Measurements from ENCODE around the gene LKAAEAR1.

LKAAEAR1 gene

DNA sequence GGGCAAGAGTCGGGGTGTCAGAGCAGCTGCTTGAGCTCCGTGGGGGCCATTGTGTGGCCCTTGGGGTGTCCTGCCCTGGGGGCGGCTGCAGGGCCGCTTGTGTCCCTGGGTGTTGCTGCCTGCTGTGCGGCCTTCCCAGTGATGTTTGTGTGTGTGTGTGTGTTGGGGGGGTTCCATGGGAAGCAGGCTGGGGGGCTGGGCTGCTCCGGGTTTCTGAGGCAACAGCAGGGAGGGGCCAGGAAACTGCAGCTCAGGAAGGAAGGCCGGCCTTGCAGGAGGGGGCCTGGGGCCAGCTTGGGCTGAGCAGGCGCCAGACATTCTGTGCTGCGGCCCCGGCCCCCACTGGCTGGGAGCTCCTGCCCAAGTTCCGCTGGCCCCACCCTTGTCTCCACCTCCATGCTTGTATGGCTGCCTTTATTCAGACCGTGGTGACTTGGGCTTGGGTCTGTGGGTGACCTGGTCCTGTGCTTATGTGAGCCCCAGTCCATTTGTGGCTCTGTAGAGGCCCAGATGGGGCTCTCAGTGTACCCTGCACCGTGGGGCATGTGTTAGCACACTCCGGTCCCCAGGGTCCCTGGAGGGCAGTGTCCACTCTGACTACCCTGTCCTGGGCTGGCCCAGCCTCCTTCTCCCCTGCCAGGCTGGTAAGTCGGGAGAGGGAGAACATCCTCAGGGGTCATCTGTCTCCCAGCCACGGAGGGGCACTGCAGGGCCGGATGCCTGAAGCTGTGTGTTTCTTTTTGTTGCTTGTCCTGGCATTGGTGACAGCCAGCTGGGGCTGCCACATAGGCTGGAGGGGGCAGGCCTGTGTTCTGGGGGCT lies 30.1 kb downstream of the LKAAEAR1 start:
- no peak for DNase-seq (ENCODE audit: extremely low read depth in 1 of 2, low read depth in 1 of 2)

DNA sequence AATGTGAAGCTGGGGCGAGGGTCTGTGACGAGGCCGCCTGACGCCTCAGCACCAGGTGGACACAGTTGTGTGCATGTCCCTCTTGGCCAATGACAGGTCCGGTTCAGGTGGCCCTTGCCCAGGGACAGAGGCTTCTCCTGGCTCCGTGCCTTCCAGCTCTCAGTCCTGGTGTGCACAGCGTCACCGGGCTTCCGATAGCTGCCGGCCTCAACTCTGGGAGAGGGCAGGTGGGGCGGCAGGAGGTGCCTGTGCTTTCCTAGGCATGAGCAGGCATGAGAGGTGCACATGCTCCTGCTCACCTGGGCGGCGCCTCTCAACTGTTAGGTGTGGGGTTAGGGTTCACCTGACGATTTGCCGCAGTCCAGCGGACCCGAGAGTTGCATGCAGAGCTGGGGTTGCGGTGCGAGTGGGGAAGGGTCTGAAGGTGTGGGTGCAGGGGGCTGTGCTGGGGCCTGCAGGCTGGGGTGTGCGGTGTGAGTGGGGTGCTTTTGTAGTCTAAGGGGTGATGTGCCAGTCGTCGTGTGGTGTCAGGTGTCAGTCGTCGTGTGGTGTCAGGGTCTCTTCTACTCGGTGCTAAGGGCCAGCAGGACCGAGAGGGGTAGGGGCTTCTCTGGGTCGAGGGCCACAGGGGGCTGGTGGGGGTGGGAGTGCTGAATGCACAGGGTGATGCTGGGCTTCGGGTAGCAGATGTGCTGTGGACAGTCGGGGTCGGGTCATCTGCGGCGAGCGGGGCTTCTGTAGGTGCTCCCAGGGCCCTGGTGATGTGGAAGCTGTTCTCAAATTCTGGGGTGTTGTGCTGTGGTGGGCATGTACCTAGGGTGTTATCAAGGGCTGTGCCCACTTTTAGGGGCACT lies 31.0 kb downstream of the LKAAEAR1 start:
- no peak for DNase-seq (ENCODE audit: extremely low read depth in 1 of 2, low read depth in 1 of 2)

DNA sequence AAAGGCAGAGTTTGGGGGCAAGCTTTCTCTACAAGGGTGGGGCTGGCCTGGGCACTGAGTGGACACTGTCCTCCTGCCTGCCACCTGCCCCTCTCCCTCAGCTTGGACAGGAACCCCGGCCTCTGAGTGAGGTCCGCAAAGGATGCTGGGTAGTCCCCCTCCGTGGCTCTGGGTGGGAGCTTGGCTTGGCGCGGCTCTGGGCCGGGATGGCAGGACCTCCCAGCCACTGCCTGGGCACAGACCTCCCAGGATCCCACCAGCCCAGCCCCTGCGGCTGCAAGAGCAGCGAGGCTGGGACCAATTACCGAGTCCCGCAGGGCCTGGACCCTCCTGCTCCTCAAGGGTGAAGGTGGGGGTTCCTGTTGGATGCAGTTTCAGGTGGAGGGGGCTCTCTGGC lies 31.9 kb downstream of the LKAAEAR1 start:
- DNase-seq (ENCODE audit: extremely low read depth in 1 of 2, low read depth in 1 of 2): no peak

DNA sequence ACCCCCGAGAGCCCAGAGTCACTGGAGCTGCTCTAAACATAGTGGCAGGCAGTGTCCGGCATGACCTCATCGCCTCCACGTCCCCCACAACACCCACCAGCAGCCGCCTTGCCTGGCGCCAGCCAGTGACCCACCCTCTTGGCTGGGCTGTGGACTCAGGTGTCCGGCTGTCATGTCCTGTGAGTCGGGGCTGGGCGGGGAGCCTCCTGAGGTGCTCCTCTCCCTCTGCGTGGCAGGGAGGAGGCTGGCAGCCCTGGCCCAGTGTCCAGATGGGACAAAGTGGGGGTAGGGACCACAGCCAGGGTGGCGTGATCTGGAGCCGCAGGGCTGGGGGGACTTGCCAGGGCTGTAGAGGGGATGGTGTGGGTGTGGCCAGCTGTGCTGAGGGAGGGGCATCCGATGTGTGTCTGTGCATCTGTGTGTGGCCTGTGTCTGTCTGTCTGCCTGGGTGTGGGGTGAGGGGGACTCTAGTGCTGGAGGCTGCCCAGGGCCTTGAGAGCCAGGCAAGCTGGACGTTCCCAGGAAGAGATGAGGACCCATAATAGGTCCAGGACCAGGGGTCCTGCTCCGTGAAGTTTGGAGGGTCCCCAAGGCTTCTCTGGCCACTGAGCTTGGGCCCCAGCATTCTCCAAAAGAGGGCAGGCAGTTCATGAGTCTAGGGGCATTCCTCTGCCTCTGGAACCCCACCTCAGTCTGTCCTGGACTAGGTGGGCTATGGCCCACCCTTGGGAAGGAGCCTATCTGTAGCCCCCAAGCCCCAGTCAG lies 32.5 kb downstream of the LKAAEAR1 start:
- DNase-seq (ENCODE audit: extremely low read depth in 1 of 2, low read depth in 1 of 2): no peak

DNA sequence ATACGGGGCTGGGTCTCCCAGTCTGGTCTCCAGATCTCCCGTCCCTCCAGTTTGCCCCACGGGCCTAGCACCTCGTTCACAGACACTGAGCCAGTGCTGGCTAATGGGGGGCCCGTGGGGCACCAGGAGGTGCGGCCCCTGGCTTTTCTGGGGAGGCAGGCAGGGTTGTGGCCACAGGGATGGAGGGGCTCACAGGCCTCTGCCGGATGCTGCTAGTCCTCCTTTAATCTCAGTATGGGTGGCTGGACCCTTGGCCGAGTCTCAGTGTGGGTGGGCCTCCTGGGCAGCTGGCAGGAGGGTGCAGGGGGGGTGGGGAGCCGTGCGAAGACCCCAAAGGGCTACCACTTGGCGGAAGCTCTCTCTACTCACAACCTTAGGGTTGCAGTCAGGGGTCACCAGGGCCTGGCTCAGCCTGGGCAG lies 33.2 kb downstream of the LKAAEAR1 start:
- DNase-seq (ENCODE audit: extremely low read depth in 1 of 2, low read depth in 1 of 2): no peak

DNA sequence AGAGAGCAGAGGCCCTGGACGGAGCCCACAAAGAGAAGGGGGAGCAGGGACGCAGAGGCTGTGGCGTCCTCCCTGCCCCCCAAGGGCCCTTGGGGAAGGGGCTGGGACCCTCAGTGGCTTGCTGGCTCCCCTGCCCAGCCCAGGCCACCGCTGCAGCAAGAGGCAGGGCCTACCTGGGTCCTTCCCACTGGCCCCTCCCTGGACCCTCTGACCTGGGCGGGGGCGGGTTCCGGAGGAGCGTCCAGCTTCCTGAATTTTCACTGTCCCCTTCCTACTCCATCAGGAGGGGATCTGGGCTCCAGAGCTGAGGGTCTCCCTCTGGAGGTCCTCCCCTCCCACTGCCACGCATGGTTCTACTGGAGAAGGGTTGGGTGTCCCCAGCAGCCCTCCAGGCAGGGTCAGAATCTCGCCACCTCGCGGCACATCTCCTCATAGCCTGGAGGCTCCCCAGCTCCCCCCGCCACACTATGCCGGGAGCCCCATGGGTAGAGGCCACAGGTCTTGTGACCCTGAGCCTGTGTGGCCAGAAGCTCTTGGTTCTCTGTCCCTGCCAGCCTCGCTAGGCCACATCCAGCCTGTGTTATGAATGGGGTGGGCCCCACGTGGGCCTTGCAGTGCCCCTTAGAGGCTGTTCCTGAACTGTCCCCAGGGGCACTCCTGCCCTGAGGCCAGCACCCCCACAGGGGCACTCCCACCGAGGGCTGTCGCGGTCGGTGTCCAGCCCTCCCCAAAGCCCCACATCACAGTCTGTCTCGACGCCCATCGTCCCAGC lies 33.8 kb downstream of the LKAAEAR1 start:
- DNase-seq (ENCODE audit: extremely low read depth in 1 of 2, low read depth in 1 of 2): no peak

DNA sequence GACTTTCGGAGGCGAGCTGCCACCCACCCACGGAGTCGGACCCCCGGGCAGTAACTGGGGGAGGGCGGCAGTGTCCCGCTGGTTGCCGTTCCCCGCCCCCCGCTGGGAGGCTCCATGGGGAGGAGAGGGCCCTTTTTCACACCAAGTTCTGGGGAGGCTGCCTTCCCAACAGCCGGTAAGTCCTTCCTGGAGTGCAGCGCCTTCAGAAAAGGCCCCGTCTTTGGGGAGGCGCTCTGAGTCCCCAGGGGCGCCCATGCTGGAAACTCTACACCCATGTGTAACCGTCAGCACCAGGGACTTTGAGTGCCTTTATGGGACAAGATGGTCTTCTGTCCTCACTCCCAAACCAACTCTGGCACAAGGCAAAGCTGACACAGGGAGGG lies 34.3 kb downstream of the LKAAEAR1 start:
- no peak for DNase-seq (ENCODE audit: extremely low read depth in 1 of 2, low read depth in 1 of 2)

DNA sequence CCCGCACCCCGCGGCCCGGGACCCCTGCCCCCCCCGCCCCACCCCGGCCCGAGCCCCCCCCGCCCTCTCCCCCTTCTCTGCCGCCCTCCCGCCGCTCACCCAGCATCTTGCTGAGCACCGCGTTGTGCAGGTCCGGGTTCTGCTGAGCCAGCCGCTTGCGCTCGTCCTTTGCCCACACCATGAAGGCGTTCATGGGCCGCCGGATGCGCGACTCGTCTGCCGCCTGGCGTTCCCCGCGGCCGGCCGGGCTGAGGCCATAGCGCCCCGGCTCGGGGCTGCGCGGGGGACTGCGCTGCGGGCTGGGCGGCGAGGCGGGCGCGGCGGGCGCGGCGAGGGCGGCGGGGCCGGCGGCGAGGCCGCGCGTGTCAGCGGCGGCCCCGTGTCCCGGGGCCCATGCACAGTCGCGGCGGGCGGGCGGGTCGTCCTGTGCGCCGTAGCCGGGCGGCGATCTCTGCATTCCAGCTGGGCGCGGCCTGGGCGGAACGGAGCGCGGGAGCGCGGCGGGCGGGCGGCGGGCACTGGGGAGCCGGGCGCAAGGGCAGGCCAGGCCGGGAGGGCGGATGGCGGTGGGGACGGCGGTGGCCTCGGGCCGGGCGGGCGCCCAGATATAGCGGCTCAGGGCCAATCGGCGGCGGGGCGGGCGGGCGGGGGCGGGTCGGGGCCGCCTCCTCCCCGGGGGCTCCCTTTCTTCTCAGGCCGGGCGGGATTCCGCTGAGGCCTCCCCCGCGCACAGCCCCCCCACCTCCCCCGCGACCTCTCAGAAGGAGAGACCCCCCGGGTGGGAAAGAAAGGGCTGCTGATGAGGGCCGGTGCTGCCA lies 34.9 kb downstream of the LKAAEAR1 start, which contains the start of gene SOX18:
TSS of gene SOX18 (minus strand) at position 580 of the 818 bp plus-strand sequence. CDS start at position 457, 123 bp downstream.
- DNase-seq (ENCODE audit: extremely low read depth in 1 of 2, low read depth in 1 of 2): no peak

DNA sequence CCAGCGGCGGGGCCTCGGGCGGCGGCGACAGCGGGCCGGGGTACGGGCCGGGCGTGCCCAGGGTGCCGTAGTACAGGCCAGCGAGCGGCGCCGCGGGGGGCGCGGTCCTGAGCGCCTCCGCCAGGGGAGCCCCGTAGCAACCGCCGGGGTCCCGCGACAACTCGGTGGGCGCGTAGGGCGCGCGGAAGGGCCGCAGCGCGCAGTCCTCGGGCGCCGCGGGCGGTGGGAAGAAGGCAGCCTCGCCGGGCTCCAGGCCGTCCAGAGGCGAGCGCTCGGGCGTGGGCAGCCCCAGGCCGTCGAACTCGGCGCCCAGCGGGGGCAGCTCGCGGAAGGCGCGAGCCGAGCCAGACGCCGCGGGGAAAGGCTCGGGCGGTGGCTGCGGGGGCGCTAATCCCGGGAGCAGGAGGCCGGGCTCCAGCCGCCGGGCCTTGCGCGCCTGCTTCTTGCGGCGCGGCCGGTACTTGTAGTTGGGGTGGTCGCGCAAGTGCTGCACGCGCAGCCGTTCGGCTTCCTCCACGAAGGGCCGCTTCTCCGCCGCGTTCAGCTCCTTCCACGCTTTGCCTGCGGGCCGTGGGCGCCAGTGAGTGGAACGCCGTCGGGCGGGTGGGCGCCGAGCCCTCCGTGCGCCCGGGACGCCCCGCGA lies 35.7 kb downstream of the LKAAEAR1 start:
- DNase-seq (ENCODE audit: extremely low read depth in 1 of 2, low read depth in 1 of 2): no peak

DNA sequence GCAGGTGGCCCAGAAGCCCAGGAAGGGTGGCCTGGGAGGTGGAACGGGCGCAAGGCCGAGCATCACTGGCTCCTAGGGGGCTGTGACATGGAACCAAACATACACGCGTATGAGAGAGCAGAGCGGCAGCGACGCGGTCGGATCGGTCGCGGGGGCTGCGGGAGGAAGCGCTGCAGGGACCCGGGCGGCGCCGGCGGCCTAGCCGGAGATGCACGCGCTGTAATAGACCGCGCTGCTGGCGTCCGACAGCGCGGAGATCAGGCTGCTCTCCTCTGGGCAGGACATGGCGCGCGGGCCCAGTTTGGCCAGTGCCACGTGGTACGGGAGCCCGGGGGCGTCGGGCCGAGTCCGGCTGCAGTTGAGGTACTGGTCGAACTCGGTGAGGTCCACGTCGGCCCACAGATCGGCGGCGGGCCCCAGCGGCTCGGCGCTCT lies 36.2 kb downstream of the LKAAEAR1 start:
- DNase-seq (ENCODE audit: extremely low read depth in 1 of 2, low read depth in 1 of 2): no peak

DNA sequence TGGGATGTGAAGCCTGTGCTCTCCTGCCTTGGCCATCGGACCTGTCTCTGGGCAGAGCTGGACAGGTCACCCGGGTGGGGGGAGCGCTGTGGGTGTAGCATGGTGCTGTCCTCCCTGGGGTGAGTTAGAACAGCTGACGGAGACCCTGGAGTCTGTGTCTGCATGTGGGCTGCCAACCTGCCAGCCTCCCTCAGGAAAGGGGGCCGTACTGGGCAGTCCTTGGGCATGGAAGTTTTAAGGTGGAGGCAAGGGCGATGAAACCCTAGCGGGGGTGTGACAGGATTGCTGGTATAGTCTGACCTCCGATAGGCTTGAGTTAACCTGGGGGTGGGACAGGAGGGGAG lies 37.2 kb downstream of the LKAAEAR1 start:
- no peak for DNase-seq (ENCODE audit: extremely low read depth in 1 of 2, low read depth in 1 of 2)

DNA sequence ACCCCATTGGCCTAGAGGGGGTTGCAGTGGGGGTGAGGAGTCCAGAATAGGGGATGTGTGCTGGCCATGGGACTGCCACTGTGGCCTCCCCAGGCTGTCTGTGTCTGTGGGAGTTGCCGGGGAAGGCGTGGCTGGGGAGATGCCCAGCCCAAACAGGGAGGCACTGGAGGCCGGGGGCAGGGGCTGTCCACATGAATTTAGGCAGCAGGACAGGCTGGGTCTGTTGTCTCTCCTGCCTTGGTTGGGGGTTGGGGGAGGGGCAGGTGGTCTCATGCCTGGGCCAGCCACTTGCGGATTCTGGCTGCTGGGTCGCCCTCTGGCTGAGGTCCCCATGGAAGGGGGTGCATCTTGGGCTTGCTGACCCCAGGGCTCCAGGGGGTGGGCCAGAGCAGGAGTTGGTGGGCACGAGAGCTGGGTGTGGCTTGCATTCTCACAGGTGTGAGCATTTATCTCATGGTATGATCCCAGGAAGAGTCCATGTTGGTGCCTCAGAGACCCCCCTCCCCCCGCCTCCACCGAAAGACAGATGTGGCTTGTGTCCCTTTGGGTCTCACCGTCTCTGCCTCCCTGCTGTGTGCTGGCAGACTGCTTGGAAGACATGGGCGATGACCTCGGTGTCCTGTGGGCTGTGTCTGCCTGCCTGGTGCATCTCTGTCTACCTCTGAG lies 38.7 kb downstream of the LKAAEAR1 start:
- DNase-seq (ENCODE audit: extremely low read depth in 1 of 2, low read depth in 1 of 2): no peak

DNA sequence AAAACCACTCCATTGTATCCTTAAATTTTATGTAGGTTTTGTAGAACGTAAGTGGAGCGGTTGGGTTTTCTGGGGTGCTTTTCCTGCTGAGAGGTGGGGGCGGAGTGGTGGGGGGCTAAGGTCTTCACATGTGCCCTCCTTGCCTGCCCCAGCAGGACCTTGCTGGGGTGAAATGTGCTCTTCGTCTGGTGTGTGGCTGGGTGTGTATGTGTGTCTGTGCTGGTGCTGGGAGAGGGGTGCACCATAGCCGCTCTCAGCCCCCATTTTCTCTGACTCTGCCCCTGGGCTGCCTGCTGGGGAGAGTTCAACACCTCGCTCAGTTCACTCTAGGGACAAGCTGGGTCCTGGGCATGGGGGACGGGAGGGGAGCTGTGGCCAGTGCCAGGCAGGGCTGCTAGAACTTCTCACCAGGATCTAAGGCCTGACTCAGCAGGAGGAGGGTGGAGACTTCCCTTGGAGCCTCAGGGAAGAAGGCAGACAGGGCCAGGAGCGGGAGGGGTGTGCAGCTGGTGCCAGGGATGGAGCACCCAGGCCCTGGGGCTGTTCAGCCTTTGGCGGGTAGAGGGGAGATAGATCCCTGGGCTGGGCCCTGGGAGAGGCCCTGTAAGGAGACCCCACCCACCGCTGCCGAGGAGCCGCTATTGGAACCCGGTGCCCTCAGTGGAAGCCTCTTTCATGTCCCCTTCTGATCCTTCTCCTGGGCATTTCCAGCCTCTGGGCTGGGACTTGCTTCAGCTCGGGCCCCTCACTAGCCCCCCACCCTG lies 39.5 kb downstream of the LKAAEAR1 start:
- no peak for DNase-seq (ENCODE audit: extremely low read depth in 1 of 2, low read depth in 1 of 2)

DNA sequence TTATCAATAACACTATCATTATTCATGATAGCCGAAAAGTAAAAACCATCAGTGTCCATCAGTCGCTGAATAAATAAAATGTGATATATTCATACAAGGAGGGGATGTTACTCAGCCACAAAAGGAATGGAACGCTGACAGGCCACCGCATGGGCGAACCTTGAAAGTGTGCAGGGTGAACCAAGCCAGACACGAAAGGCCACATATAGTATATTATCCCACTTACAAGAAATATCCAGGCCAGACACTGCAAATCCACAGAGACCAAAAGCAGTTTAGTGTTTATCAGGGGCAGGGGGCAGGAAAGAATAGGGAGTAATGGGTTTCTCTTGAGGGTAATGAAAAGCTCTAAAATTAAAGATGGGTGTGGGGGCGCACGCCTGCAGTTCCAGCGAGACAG lies 40.4 kb downstream of the LKAAEAR1 start:
- DNase-seq (ENCODE audit: extremely low read depth in 1 of 2, low read depth in 1 of 2): no peak

DNA sequence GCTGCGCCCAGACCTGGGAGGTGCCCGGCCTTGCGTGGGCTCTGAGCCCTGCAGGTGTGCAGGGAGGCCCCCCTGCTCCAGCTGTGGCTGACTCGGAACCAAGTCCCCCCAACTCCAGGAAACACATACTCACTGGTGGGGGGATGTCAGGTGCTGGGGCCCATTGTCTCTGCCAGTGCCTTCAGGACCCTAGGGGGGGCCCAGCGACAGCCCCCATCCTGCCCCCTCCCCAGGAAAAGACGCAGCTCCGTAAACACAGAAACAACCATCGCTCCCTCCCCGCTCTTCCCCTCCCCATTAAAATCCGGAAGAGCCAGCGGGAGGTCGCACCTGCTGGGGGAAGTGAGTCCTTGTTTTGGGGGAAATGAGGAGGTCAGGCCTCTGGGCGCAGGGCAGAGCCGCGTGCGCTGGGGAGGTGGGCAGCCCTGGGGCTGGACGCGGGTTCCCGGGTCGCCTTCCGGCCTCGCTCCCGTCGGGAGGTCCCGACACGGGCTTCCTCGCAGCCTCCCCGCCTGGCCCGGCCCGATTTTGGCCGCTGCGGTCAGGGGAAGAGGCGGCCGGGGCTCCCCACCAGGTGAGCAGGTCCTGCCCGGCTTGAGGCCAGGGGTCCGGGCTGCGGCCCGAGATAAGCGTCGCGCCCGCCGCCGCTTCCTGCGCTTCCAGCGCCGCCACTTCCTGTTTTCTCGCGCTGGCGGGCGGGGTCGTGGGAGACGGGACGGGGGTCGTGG lies 42.0 kb downstream of the LKAAEAR1 start:
- DNase-seq (ENCODE audit: extremely low read depth in 1 of 2, low read depth in 1 of 2): no peak

DNA sequence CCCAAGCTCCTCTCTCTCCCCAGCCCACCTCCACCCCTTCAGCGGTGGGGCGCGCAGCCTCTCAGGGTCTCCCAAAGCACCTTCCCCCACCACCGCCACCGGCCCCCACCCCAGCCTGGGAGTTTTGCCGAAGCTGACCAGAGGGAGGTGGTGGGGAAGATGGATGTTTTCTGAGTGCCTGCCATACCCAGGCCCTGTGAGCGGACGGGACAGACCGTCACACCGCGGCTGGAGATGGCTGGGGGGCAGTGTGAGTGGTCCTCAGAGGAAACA lies 42.5 kb downstream of the LKAAEAR1 start:
- DNase-seq (ENCODE audit: extremely low read depth in 1 of 2, low read depth in 1 of 2): no peak

DNA sequence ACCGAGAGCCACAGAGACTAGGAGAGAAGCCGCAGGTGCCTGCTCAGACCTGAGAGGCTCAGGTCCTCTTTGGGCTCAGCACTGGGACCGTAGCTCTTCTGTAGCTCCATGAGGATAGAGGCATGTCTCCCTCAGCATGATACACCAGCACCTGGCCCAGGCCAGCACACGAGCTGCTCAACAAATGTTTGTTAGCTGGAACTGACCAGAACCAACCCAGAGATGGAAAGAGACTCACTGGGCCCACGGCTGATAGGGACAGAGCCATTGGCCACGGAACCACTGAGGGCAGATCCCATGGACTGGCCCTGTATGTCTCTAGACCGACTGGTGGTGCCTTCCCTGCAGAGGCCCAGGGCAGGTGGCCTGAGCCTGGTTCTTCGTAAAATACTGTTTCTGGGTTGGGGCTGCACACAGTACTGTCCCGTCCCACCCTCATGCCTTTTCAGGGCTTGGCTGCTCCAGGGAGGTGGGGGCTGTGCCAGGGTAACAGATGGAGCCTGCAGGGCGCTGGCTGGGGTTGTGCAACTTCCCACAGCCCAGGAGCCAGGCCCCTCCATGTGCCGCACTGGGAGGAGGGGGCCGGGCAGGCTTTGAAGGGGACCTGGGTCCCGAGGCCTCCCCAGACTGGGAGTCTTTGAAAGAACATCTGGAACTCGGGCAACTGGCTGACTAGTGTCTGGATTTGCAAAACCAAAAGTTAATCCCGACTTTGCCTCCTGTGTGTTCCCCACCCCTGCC lies 43.0 kb downstream of the LKAAEAR1 start:
- DNase-seq (ENCODE audit: extremely low read depth in 1 of 2, low read depth in 1 of 2): no peak

All from activated CD8-positive, alpha-beta memory T cell treated with anti-CD3 and anti-CD28 coated beads for 1 hour (primary cell).